HEK293 (cell line): ENCODE results near the gene NOLC1.

Source experiments
- CTCF ChIA-PET: fragments of 350-600 bp; formaldehyde crosslinking; extraction: SDS; loops from one replicate; lab custom pipeline; 2021; ENCODE audit warnings: antibody characterized with exemption; lab: Yijun Ruan, JAX
- POLR2A ChIA-PET: fragments of 300-600 bp; formaldehyde crosslinking; extraction: SDS; loops from one replicate; lab custom pipeline; 2020; ENCODE audit warnings: antibody characterized with exemption, inconsistent platforms; lab: Yijun Ruan, JAX
- H3K27ac ChIP-seq: fragments of 200-500 bp; sonication (Bioruptor generic); 2 replicates; pipeline ENCODE4 v1.5.1; 2014; ENCODE audit warnings: low read depth, low read length, control low read depth, inconsistent platforms; ENCODE audit errors: extremely low read depth
- H3K36me3 ChIP-seq, 2 experiments: fragments of 200-500 bp in 1 of 2; sonication (Bioruptor generic) in 1 of 2; 1 replicate in 1 of 2; 2 replicates in 1 of 2; pipeline ENCODE4 v1.5.1; 2014 to 2017; ENCODE audit warnings: inconsistent platforms in 2 of 2, low read length in 2 of 2; ENCODE audit not compliant: control insufficient read depth in 2 of 2, insufficient read depth in 1 of 2
- H3K4me1 ChIP-seq: fragments of 200-500 bp; sonication (Bioruptor generic); 2 replicates; pipeline ENCODE4 v1.5.1; 2014; ENCODE audit warnings: mild to moderate bottlenecking, low read length, inconsistent platforms; ENCODE audit not compliant: control insufficient read depth, insufficient read depth
- H3K4me3 ChIP-seq: 2 replicates; pipeline ENCODE4 v1.5.1; 2011; ENCODE audit warnings: low read depth, mild to moderate bottlenecking, control low read depth, low read length, moderate library complexity
- H3K9me3 ChIP-seq: fragments of 200-500 bp; sonication (Bioruptor generic); 2 replicates; pipeline ENCODE4 v1.5.1; 2014; ENCODE audit warnings: low read depth, low read length, inconsistent platforms; ENCODE audit not compliant: control insufficient read depth, insufficient read depth
- ATF2 ChIP-seq: fragments of 450-650 bp; formaldehyde crosslinking; IDR thresholded peaks from 2 replicates; pipeline ENCODE4 v1.5.1; 2016; ENCODE audit warnings: missing biosample characterization, missing genetic modification characterization, low read depth
- EGR2 ChIP-seq: fragments of 450-650 bp; formaldehyde crosslinking; IDR thresholded peaks from 2 replicates; pipeline ENCODE4 v1.5.1; 2016; ENCODE audit warnings: low read depth, missing biosample characterization, missing genetic modification characterization
- ELK4 ChIP-seq: IDR thresholded peaks from 2 replicates; pipeline ENCODE4 v1.6.1; 2011; ENCODE audit warnings: mild to moderate bottlenecking, low read depth, low read length, borderline replicate concordance
- GLI4 ChIP-seq: fragments of 450-650 bp; formaldehyde crosslinking; IDR thresholded peaks from 2 replicates; pipeline ENCODE4 v1.5.1; 2016; ENCODE audit warnings: missing biosample characterization, missing genetic modification characterization
- GLIS1 ChIP-seq: fragments of 450-650 bp; formaldehyde crosslinking; IDR thresholded peaks from 2 replicates; pipeline ENCODE4 v1.5.1; 2016; ENCODE audit warnings: missing biosample characterization, missing genetic modification characterization
- OVOL3 ChIP-seq: fragments of 450-650 bp; formaldehyde crosslinking; IDR thresholded peaks from 2 replicates; pipeline ENCODE4 v1.5.1; 2016; ENCODE audit warnings: missing biosample characterization, missing genetic modification characterization
- PRDM4 ChIP-seq: fragments of 450-650 bp; formaldehyde crosslinking; IDR thresholded peaks from 2 replicates; pipeline ENCODE4 v1.5.1; 2017; ENCODE audit warnings: missing biosample characterization, missing genetic modification characterization
- REPIN1 ChIP-seq: fragments of 450-650 bp; formaldehyde crosslinking; IDR thresholded peaks from 2 replicates; pipeline ENCODE4 v1.5.1; 2017; ENCODE audit warnings: missing biosample characterization, missing genetic modification characterization, low read depth
- TRIM28 ChIP-seq: IDR thresholded peaks from 2 replicates; pipeline ENCODE4 v1.6.1; 2011; ENCODE audit warnings: low read length, control low read depth, borderline replicate concordance
- YY2 ChIP-seq: fragments of 450-650 bp; formaldehyde crosslinking; IDR thresholded peaks from 2 replicates; pipeline ENCODE4 v1.5.1; 2016; ENCODE audit warnings: missing biosample characterization, missing genetic modification characterization
- ZBTB6 ChIP-seq: fragments of 450-650 bp; formaldehyde crosslinking; IDR thresholded peaks from 2 replicates; pipeline ENCODE4 v1.5.1; 2017; ENCODE audit warnings: missing biosample characterization, missing genetic modification characterization
- ZFP41 ChIP-seq: fragments of 450-650 bp; formaldehyde crosslinking; IDR thresholded peaks from 2 replicates; pipeline ENCODE4 v1.5.1; 2016; ENCODE audit warnings: missing biosample characterization, missing genetic modification characterization, borderline replicate concordance
- ZIC2 ChIP-seq: fragments of 450-650 bp; formaldehyde crosslinking; IDR thresholded peaks from 2 replicates; pipeline ENCODE4 v1.5.1; 2016; ENCODE audit warnings: missing biosample characterization, missing genetic modification characterization
- ZNF138 ChIP-seq: fragments of 450-650 bp; formaldehyde crosslinking; IDR thresholded peaks from 2 replicates; pipeline ENCODE4 v1.5.1; 2016; ENCODE audit warnings: missing biosample characterization, missing genetic modification characterization, borderline replicate concordance
- ZNF169 ChIP-seq: fragments of 450-650 bp; formaldehyde crosslinking; IDR thresholded peaks from 2 replicates; pipeline ENCODE4 v1.5.1; 2016; ENCODE audit warnings: missing biosample characterization, missing genetic modification characterization
- ZNF335 ChIP-seq: fragments of 450-650 bp; formaldehyde crosslinking; conservative IDR thresholded peaks from 2 replicates; pipeline ENCODE4 v1.5.1; 2016; ENCODE audit warnings: missing biosample characterization, missing genetic modification characterization
- ZNF391 ChIP-seq: fragments of 450-650 bp; formaldehyde crosslinking; IDR thresholded peaks from 2 replicates; pipeline ENCODE4 v1.5.1; 2016; ENCODE audit warnings: low read depth, missing biosample characterization, missing genetic modification characterization, borderline replicate concordance
- ZNF394 ChIP-seq: fragments of 450-650 bp; formaldehyde crosslinking; IDR thresholded peaks from 2 replicates; pipeline ENCODE4 v1.5.1; 2016; ENCODE audit warnings: missing biosample characterization, missing genetic modification characterization, mild to moderate bottlenecking, moderate library complexity, borderline replicate concordance
- ZNF518A ChIP-seq: fragments of 450-650 bp; formaldehyde crosslinking; conservative IDR thresholded peaks from 2 replicates; pipeline ENCODE4 v1.5.1; 2016; ENCODE audit warnings: low read depth, missing biosample characterization, missing genetic modification characterization
- ZNF548 ChIP-seq: fragments of 450-650 bp; formaldehyde crosslinking; IDR thresholded peaks from 2 replicates; pipeline ENCODE4 v1.5.1; 2016; ENCODE audit warnings: missing biosample characterization, missing genetic modification characterization
- ZNF549 ChIP-seq: fragments of 450-650 bp; IDR thresholded peaks from 2 replicates; pipeline ENCODE4 v1.5.1; 2018; ENCODE audit warnings: missing biosample characterization, missing genetic modification characterization, mild to moderate bottlenecking, inconsistent platforms, moderate library complexity
- ZNF658 ChIP-seq: fragments of 450-650 bp; formaldehyde crosslinking; IDR thresholded peaks from 2 replicates; pipeline ENCODE4; 2016; ENCODE audit warnings: missing biosample characterization, missing genetic modification characterization
- ZNF768 ChIP-seq: fragments of 450-650 bp; formaldehyde crosslinking; IDR thresholded peaks from 2 replicates; pipeline ENCODE4 v1.5.1; 2018; ENCODE audit warnings: missing biosample characterization, mild to moderate bottlenecking, missing genetic modification characterization
- ZNF777 ChIP-seq: fragments of 450-650 bp; formaldehyde crosslinking; IDR thresholded peaks from 2 replicates; pipeline ENCODE4 v1.5.1; 2017; ENCODE audit warnings: missing biosample characterization, missing genetic modification characterization, borderline replicate concordance
- ZNF791 ChIP-seq: fragments of 450-650 bp; formaldehyde crosslinking; IDR thresholded peaks from 2 replicates; pipeline ENCODE4 v1.5.1; 2016; ENCODE audit warnings: missing biosample characterization, missing genetic modification characterization
- ZSCAN30 ChIP-seq: fragments of 450-650 bp; IDR thresholded peaks from 2 replicates; pipeline ENCODE4 v1.5.1; 2018; ENCODE audit warnings: missing biosample characterization, mild to moderate bottlenecking, missing genetic modification characterization, moderate library complexity

Gene NOLC1

GRCh38 chr10:102120142-102120990 is 31.8 kb upstream of the NOLC1 start, which contains the start of gene LDB1:
LDB1 (minus strand) TSS chr10:102120368; CDS start chr10:102120110, 258 bp downstream.
- Histone ChIP-seq H3K4me1 (peaks cover 36% of the 10 kb centered on the region), H3K36me3 (no peaks in the 10 kb centered on the region), H3K9me3 (no peaks in the 10 kb centered on the region), H3K4me3 (peak within 1 kb of the TSS; percentile 71), H3K27ac (peak within 1 kb of the TSS; percentile 88)
- ChIA-PET CTCF (no interaction called here), POLR2A (no interaction called here)
- TF ChIP-seq ZSCAN30 (tag by site-specific recombination) (peak; percentile 61), ZNF768 (no peak), ZNF777 (tag by site-specific recombination) (no peak), YY2 (tag by site-specific recombination) (no peak), ZNF394 (tag by site-specific recombination) (no peak; the same call in 1 of the 2 replicates), ELK4 (no peak), GLIS1 (tag by site-specific recombination) (peak; percentile 98), ZNF658 (tag by site-specific recombination) (no peak), REPIN1 (tag by site-specific recombination) (no peak), ZNF169 (tag by site-specific recombination) (no peak), ZNF791 (tag by site-specific recombination) (no peak), ZBTB6 (tag by site-specific recombination) (no peak), ZNF549 (tag by site-specific recombination) (no peak), ZNF138 (tag by site-specific recombination) (no peak), ZNF548 (no peak), PRDM4 (no peak), TRIM28 (no peak), GLI4 (tag by site-specific recombination) (no peak), ZFP41 (tag by site-specific recombination) (no peak), EGR2 (tag by site-specific recombination) (0 out of 2 replicates have a peak, but pooled peaks have one; percentile 4), ATF2 (tag by site-specific recombination) (no peak), ZIC2 (tag by site-specific recombination) (peak; percentile 93), OVOL3 (no peak), ZNF335 (tag by site-specific recombination) (peak; percentile 56), ZNF391 (tag by site-specific recombination) (0 out of 2 replicates have a peak, but pooled peaks have one; percentile 18), ZNF518A (tag by site-specific recombination) (no peak)
